ENCODE results near the gene ELMOD1. TPM values are rescaled to one million over a fixed set of nuclear protein-coding genes. Genes with fewer than 3 reads are reported as not detected.

Gene ELMOD1
- total and polyA plus RNA-seq, 2 of the 4 experiments (the other 2 are of a cell fraction) = 0.18 to 0.29 TPM

GRCh38 chr11:107624983-107625684 is 34.2 kb downstream of the ELMOD1 start:
- H2AK5ac ChIP-seq (ENCODE audit: low read depth, low read length) = no peak overlapping the region
- no peak overlapping the region for H3K23ac ChIP-seq (ENCODE audit: low read depth, low read length)
- H4K5ac ChIP-seq (ENCODE audit: low read depth, low read length) = no peak overlapping the region
- H2BK20ac ChIP-seq (ENCODE audit: low read depth, low read length) = no peak overlapping the region
- H2AFZ ChIP-seq (replicated peaks; ENCODE audit: low read length, poor library complexity) = no peak overlapping the region
- no CpG with 5 or more reads among the region's 10 CpGs for WGBS, 2 experiments (ENCODE audit: extremely low coverage in 2 of 2, insufficient read length in 1 of 2)
- no TSS peak for BruUV-seq (replicated peaks)
- no peaks in the 10 kb centered on the region for H3K9me1 ChIP-seq (ENCODE audit: insufficient read depth, low read length)
- H3K18ac ChIP-seq (ENCODE audit: low read depth, low read length) = no peak overlapping the region
- DNase-seq (no peak), ATAC-seq (ENCODE audit: low read depth) (no peak)
- CTCF ChIA-PET = no interaction called here
- dilution Hi-C loops (cut with HindIII; ENCODE audit: low sequenced_read_pairs, unreplicated experiment) = no loop called here
- no peaks in the 10 kb centered on the region for H3K9me3 ChIP-seq (ENCODE audit: control insufficient read depth, insufficient read depth, low read length)
- no peak overlapping the region for H2AK9ac ChIP-seq (replicated peaks; ENCODE audit: low read depth, low read length, poor library complexity)
- H2BK120ac ChIP-seq (ENCODE audit: low read depth, low read length) = no peak overlapping the region
- H4K8ac ChIP-seq (ENCODE audit: low read depth in 2 of 2, low read length in 2 of 2) = no peak overlapping the region
- intact Hi-C loops (cut with micrococcal nuclease) = no loop called here
- no peak overlapping the region for H3K9ac ChIP-seq (ENCODE audit: low read depth, low read length)
- H3K27me3 ChIP-seq (ENCODE audit: control insufficient read depth, insufficient read depth, low read length) = peaks cover 9% of the 10 kb centered on the region
- H2BK5ac ChIP-seq (ENCODE audit: low read depth, low read length, poor library complexity, severe bottlenecking) = no peak overlapping the region
- no peak overlapping the region for H3K56ac ChIP-seq (ENCODE audit: extremely low read depth, insufficient read depth, low read length)
- no peaks in the 10 kb centered on the region for H3K4me1 ChIP-seq (ENCODE audit: control insufficient read depth, insufficient read depth, low read length)
- in situ Hi-C loops (cut with MboI; ENCODE audit: low sequenced_read_pairs) = no loop called here
- H3K36me3 ChIP-seq (ENCODE audit: control insufficient read depth, insufficient read depth, low read length) = no peaks in the 10 kb centered on the region
- no peak overlapping the region for H4K91ac ChIP-seq (ENCODE audit: insufficient read depth, low read depth, low read length)
- TF ChIP-seq RAD21 (IDR thresholded peaks at IDR 0.05; ENCODE audit: low read length) (no peak), RCOR1 (IDR thresholded peaks at IDR 0.05; ENCODE audit: insufficient replicate concordance, low read length) (no peak), CEBPB (IDR thresholded peaks at IDR 0.05; ENCODE audit: low read depth, low read length) (no peak), POLR2A (IDR thresholded peaks at IDR 0.05; ENCODE audit: low read depth, low read length) (no peak), MAZ (IDR thresholded peaks at IDR 0.05; ENCODE audit: borderline replicate concordance, low read depth, low read length) (no peak), SMC3 (IDR thresholded peaks at IDR 0.05; ENCODE audit: low read depth, low read length) (no peak), RFX5 (IDR thresholded peaks at IDR 0.05; ENCODE audit: low read depth, low read length) (no peak), BHLHE40 (IDR thresholded peaks at IDR 0.05; ENCODE audit: low read depth, low read length) (no peak), FOS (IDR thresholded peaks at IDR 0.05; ENCODE audit: low read depth, low read length) (no peak), NFE2L2 (IDR thresholded peaks at IDR 0.05; ENCODE audit: low read depth, low read length) (no peak), MAFK (IDR thresholded peaks at IDR 0.05; ENCODE audit: low read depth, low read length) (no peak), USF2 (IDR thresholded peaks at IDR 0.05; ENCODE audit: low read depth, low read length) (no peak), CHD1 (IDR thresholded peaks at IDR 0.05; ENCODE audit: low read depth, low read length) (no peak)
- TF ChIP-seq, protein P1, sequence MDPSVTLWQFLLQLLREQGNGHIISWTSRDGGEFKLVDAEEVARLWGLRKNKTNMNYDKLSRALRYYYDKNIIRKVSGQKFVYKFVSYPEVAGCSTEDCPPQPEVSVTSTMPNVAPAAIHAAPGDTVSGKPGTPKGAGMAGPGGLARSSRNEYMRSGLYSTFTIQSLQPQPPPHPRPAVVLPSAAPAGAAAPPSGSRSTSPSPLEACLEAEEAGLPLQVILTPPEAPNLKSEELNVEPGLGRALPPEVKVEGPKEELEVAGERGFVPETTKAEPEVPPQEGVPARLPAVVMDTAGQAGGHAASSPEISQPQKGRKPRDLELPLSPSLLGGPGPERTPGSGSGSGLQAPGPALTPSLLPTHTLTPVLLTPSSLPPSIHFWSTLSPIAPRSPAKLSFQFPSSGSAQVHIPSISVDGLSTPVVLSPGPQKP (IDR thresholded peaks at IDR 0.05; ENCODE audit: borderline replicate concordance, low read depth, low read length) = no peak
- TF ChIP-seq, protein P2, sequence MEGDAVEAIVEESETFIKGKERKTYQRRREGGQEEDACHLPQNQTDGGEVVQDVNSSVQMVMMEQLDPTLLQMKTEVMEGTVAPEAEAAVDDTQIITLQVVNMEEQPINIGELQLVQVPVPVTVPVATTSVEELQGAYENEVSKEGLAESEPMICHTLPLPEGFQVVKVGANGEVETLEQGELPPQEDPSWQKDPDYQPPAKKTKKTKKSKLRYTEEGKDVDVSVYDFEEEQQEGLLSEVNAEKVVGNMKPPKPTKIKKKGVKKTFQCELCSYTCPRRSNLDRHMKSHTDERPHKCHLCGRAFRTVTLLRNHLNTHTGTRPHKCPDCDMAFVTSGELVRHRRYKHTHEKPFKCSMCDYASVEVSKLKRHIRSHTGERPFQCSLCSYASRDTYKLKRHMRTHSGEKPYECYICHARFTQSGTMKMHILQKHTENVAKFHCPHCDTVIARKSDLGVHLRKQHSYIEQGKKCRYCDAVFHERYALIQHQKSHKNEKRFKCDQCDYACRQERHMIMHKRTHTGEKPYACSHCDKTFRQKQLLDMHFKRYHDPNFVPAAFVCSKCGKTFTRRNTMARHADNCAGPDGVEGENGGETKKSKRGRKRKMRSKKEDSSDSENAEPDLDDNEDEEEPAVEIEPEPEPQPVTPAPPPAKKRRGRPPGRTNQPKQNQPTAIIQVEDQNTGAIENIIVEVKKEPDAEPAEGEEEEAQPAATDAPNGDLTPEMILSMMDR (conservative IDR thresholded peaks at IDR 0.05; ENCODE audit: low read depth, low read length) = no peak
- no peak overlapping the region for H3K4me3 ChIP-seq (ENCODE audit: insufficient read depth, low read depth, low read length)
- H3K4me2 ChIP-seq (ENCODE audit: low read depth, low read length) = no peak overlapping the region
- no peaks in the 10 kb centered on the region for H3K79me1 ChIP-seq (ENCODE audit: low read depth in 1 of 2, low read length in 2 of 2)
- no peak overlapping the region for H2BK15ac ChIP-seq (ENCODE audit: low read depth, low read length)
- H3K14ac ChIP-seq (replicated peaks; ENCODE audit: low read depth, low read length) = no peak overlapping the region
- H4K20me1 ChIP-seq (ENCODE audit: insufficient read depth, low read length) = no peaks in the 10 kb centered on the region
- H3K27ac ChIP-seq (ENCODE audit: insufficient read depth, low read length) = no peak overlapping the region
- H3K4ac ChIP-seq (ENCODE audit: low read depth, low read length) = no peak overlapping the region
- POLR2A ChIA-PET (ENCODE audit: unreplicated experiment) = no interaction called here
